LNCAP (cell line): ENCODE measurements around the gene SORCS1.

Source experiments
- CTCF ChIP-seq: fragments of 450-650 bp; IDR thresholded peaks from 2 replicates; pipeline ENCODE4 v1.5.1; 2017; ENCODE audit warnings: mild to moderate bottlenecking

The SORCS1 gene

GRCh38 chr10:106746868-106747267 is 417.6 kb downstream of the SORCS1 start:
- no peak for TF ChIP-seq CTCF

- TF ChIP-seq CTCF = no peak
Measured at GRCh38 chr10:106741006-106741530, 423.4 kb downstream of the SORCS1 start.

- TF ChIP-seq CTCF = no peak
Measured at GRCh38 chr10:106740071-106740470, 424.4 kb downstream of the SORCS1 start.

GRCh38 chr10:106734220-106734619 is 430.3 kb downstream of the SORCS1 start:
- no peak for TF ChIP-seq CTCF

- TF ChIP-seq CTCF = no peak
Measured at GRCh38 chr10:106728232-106728631, 436.3 kb downstream of the SORCS1 start.

- TF ChIP-seq CTCF = no peak
Measured at GRCh38 chr10:106727170-106727569, 437.3 kb downstream of the SORCS1 start.

- TF ChIP-seq CTCF = no peak
Measured at GRCh38 chr10:106722524-106722923, 442.0 kb downstream of the SORCS1 start.

- no peak for TF ChIP-seq CTCF
Measured at GRCh38 chr10:106720683-106721082, 443.8 kb downstream of the SORCS1 start.
